ENCODE data around the gene ABHD17C.
"Not testable (repeated sequence)": the region's sequence is repeated elsewhere in the genome, so short reads cannot be mapped to it uniquely, and the experiment has no call there.

Gene ABHD17C

DNA sequence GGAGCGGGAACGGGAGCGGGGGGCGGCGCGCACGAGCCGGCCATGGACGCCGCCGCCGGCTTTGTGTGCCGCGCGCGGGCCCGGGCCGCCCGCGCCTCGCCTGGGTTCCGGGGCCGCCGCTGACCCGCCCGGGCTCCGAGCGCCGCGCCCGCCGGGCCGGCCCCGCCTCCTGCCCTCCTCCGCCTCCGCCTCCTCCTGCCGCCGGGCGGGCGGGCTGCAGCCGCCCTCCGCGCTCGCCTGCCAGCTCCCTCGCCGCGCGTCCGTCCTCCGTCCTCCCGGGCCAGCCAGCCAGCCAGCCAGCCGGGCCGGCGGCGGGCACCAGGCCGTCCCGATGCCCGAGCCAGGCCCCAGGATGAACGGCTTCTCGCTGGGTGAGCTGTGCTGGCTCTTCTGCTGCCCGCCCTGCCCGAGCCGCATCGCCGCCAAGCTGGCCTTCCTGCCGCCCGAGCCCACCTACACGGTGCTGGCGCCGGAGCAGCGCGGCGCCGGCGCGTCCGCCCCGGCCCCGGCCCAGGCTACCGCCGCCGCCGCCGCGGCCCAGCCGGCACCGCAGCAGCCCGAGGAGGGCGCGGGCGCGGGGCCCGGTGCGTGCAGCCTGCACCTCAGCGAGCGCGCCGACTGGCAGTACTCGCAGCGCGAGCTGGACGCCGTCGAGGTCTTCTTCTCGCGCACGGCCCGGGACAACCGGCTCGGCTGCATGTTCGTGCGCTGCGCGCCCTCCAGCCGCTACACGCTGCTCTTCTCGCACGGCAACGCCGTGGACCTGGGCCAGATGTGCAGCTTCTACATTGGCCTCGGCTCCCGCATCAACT is at the start of gene ABHD17C:
Gene ABHD17C, plus strand, starts transcription at position 212 of the 812 bp plus-strand sequence. Its CDS starts 120 bp downstream, at position 332.
- DNase-seq (ENCODE audit: low read depth) = peak; percentile 51

GRCh38 chr15:80645494-80646065 is 49.5 kb upstream of the ABHD17C start:
- no peak for DNase-seq (ENCODE audit: low read depth)

DNA sequence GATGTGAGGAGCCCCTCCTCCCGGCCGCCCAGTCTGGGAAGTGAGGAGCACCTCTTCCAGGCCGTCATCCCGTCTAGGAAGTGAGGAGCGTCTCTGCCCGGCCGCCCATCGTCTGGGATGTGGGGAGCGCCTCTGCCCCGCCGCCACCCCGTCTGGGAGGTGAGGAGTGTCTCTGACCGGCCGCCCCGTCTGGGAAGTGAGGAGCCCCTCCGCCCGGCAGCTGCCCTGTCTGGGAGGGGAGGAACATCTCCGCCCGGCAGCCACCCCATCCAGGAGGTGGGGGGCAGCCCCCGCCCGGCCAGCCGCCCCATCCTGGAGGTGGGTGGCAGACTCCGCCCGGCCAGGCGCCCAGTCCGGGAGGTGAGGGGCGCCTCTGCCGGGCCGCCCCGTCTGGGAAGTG is 47.7 kb upstream of the ABHD17C start:
- DNase-seq (ENCODE audit: low read depth) = not testable (repeated sequence)

- DNase-seq (ENCODE audit: low read depth) = no peak
Measured at GRCh38 chr15:80654299-80654698, 40.8 kb upstream of the ABHD17C start.

DNA sequence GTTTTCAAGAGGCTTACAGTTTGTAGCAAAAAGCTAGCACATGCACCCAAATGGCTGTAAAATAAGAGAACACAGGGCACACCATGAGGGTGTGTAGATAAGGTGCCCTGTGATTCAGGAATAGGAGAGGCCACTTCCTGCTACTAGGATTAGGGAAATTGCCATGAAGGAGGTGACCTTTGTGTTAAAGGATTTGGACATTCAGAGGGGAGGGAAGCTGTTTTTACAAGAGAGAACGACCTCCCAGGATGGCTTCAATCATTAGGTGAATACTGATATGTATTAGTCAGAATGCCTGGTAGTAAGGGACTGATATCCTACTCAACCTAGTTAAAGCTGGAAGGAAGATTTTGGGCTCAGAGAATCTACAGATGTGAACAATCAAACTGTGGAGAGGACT is 35.7 kb upstream of the ABHD17C start:
- peak; percentile 20 for DNase-seq (ENCODE audit: low read depth)

- no peak for DNase-seq (ENCODE audit: low read depth)
Measured at GRCh38 chr15:80660119-80660518, 35.0 kb upstream of the ABHD17C start.

DNA sequence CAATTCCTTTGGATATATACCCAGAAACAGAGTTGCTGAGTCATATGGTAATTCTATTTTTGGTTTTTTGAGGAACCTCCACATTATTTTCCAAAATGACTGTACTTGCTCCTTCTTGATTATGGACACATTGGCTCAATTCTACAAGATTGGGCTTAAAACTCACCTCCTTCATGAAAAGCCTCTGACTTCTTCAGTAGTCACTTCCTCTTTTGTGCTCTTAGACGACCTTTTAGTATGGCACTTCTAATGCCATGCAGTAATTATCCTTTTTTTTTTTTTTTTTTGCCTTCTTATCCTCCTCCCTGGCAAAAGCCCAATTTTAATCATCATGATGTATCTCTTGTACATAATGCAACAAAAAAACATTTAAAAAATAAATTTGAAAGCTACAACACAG is 33.0 kb upstream of the ABHD17C start:
- DNase-seq (ENCODE audit: low read depth) = no peak

DNA sequence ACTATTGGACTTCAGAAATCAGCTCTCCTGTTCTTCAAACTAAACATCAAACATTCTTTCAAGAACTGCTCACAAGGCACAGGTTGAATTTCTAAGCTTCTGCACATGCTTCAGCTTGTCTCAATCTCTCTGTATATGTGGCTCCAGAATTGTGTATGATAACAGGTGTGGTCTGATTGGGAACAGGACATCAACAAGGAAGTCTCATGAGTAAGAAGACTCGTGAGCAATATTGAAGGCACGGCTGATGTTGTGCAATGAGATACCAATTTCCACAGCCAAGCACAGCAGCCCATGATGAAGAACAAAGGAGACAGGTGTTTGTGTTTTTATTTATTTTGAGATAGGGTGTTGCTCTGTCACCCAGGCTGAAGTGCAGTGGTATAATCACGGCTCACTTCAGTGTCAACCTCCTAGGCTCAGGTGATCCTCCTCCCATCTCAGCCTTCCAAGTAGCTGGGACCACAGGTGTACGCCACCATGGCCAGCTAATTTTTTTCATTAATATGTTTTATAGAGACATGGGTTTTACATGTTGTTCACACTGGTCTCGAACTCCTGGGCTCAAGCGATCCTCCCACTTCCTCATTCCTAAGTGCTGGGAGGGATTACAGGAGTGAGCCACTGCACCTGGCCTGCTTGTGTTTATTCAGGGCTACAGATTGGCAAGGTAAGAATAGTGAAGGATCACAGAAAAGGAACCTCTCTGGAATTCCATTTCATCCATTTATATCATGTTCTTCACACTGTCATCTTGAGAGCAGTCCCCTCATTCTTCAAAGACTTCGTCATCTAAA is 32.2 kb upstream of the ABHD17C start:
- no peak for DNase-seq (ENCODE audit: low read depth)

DNA sequence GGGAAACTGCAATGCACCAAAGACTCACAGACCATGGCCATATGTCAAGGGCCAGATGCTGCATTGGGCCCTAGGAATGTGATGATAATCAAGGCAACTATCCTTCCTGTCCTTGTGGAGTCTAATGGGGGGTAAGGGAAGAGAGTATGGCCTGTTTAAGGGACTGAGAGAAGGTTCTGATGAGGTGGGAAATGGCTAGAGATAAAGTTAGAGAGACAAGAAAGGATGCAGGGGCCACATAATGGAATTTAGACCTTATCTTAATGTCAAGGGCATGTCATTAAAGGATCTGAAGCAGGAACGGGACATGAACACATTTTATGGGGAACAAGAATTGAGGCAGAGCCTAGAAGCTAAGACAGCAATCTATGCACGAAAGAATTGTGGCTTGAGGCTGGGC is 30.0 kb upstream of the ABHD17C start:
- no peak for DNase-seq (ENCODE audit: low read depth)

GRCh38 chr15:80667936-80668335 is 27.2 kb upstream of the ABHD17C start:
- DNase-seq (ENCODE audit: low read depth) = no peak

- DNase-seq (ENCODE audit: low read depth) = no peak
Measured at GRCh38 chr15:80668546-80669236, 26.4 kb upstream of the ABHD17C start.

DNA sequence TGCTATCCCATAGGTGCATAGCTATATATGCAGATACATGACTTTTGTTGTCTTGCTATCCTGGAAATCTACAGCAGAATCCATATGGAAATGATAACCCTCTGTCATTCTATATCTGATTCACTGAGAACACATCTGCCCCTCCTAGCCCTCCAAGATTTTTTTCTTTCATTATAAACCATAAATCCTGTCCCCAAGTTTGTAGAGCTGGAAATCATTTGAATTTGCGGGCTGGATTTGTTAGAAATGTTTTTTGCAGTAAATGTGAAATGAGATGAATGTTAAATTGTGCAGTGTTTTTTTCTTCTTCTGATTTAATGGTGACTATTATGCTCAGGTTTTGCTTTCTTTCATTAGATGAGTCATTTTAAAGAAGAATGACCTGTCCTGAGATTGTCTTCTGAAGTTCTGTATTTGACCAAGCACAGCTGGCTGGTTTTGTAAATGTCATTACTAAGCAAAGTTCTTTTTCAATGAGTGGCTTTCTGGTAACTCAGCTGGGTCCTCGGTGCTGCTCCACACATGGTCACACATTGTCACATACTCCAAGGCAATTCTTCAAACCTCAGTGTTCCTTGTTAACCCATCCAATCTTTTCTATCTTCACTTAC is 25.3 kb upstream of the ABHD17C start:
- peak; percentile 39 for DNase-seq (ENCODE audit: low read depth)

- peak; percentile 68 for DNase-seq (ENCODE audit: low read depth)
Measured at GRCh38 chr15:80673561-80674244, 21.4 kb upstream of the ABHD17C start.

GRCh38 chr15:80674245-80674614 is 20.9 kb upstream of the ABHD17C start:
- peak; percentile 31 for DNase-seq (ENCODE audit: low read depth)

DNA sequence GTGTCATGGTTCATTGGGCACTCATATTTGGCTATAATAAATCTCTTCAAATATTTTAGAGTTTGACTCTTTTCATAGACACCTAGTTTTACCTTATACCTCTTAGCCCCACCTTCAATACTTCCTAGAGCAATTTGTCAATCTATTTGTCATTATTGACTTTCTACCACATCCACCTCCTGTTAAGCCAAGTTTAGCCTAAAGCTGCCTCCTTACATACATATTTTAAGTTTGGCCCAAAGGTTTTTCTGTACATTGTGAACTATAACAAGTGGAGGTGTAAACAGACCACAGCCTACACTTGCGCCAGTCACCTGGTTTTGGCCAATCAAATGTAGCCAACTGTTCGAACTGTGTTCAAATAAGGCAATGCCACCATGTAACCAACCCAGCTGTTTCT is 18.1 kb upstream of the ABHD17C start:
- DNase-seq (ENCODE audit: low read depth) = no peak

DNA sequence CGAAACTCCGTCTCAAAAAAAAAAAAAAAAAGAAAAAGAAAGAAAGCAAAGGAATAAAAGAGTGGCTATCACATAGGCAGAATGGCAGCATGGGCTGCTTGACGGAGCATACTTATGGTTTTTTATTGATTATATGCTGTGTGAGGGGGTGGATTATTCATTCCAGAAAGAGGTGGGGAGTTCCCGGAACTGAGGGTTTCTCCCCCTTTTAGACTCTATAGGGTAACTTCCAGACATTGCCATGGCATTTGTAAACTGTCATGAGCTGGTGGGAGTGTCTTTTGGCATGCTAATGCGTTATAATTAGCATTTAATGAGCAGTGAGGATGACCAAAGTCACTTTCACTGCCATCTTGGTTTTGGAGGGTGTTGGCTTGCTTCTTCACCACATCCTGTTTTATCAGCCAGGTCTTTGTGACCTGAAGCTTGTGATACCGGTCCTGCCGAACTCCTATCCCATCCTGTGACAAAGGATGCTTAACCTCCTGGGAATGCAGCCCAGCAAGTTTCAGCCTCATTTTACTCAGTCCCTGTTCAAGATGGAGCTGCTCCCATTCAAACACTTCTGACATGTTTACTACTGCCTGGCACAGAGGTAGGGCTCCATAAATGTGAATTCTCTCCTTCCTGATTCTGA is 15.8 kb upstream of the ABHD17C start:
- no peak for DNase-seq (ENCODE audit: low read depth)

DNA sequence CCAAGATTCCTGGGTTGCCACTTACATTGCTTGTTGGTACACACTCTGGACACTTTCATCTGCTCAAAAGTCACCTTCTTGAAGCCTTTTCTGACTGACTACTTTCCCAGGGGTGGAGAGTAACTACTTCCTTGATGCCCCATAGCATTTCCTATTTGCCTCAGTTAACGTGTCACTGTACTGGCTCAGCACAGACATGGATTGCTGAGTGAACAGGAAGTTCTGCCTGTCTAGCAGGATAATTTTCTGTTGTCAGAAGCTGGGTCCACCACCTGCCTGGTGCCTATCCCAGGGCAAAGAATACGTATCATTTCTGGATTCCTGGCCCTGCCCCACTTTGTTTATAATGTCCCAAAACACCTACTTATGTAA is 15.3 kb upstream of the ABHD17C start:
- DNase-seq (ENCODE audit: low read depth) = no peak

- DNase-seq (ENCODE audit: low read depth) = no peak
Measured at GRCh38 chr15:80682201-80682600, 12.9 kb upstream of the ABHD17C start.

DNA sequence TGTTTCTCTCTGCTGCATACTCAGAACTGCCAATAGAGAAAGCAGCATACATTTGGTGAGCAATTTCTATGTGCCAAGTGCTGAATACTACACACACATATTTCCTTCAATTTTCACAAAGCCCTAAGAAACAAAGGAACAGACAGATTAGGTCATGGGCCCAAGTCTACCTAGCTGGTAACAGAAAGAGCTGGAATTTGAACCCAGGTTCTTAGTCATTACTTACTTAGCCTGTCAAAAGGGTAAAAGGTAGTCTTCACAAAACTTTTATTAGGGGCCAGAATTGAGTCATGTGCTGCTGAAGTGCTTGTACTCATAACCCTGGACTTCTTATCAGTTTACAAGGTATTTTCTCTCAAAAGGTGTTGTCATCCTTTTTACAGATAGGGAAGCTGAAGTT is 10.4 kb upstream of the ABHD17C start:
- DNase-seq (ENCODE audit: low read depth) = no peak

- no peak for DNase-seq (ENCODE audit: low read depth)
Measured at GRCh38 chr15:80685628-80686027, 9.5 kb upstream of the ABHD17C start.

DNA sequence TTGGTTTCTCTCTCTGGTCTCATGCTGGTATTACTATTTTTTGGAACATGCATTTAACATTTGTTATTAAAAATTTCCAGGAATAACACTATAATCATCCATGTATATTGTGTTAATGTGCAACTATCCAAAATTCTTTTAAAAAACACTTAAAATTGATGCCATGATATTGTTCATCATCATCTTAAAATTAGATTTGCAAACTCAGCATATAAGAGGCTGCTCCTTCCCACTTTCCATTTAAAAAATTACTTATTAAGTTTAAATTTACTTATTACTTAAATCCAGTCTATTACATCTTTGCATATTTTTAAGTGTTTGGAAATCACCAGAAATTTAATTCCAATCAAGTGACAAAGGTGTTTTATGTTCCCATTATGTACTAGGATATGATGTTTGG is 5.8 kb upstream of the ABHD17C start:
- no peak for DNase-seq (ENCODE audit: low read depth)
